Inflammatory macrophage (primary cell): ENCODE data around the gene NOP9.
"Not testable (repeated sequence)": the region's sequence is repeated elsewhere in the genome, so short reads cannot be mapped to it uniquely, and the experiment has no call there.

Experiments
- DNase-seq, 2 donors: peaks; one replicate each; pipeline ENCODE4 v3.0.0-alpha.2; 2020 to 2022

The NOP9 gene

DNA sequence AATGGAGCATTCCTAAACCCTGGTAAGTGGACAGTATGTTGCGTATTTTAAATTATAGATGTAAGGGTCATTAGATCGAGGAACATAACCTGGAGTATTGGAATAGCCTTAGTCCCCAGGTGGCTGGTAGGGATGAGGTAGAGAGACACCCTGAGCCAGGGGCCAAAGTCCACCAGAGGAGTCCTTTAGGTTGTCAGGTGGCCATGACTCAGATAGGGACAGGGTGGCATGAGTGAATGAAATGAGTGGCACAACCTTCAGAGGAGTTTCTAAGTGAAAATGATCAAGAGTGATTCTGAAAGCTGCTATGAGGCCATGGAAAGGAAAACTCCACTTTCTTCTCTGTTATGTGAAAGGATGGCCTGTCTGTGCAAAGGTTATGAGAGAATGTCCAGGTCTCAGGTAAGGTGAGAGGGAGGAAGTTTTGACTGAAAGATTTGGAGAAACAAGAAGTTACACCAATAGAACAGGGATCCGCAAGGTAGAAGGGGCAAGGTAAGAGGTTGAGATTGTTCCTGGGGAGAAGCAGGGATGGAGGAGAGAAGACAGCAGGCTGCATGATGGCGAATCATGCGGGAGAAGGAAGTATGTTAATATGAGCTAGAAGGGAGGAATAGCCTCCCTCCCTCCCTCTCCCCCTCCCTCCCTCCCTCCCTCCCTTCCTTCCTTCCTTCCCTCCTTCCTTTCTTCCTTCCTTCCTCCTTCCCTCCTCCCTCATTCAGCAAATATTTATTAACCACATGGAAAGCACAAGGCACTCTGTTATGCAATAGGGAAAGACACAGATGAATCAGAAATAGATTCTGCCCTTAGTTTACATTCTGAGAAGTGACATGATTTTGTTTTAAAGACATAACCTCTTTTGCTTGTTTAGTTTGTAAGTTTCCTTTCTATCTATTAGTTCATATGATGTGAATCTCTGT is 54.2 kb downstream of the NOP9 start:
- DNase-seq, result peak in 1 of 2 donors; percentile 29

DNA sequence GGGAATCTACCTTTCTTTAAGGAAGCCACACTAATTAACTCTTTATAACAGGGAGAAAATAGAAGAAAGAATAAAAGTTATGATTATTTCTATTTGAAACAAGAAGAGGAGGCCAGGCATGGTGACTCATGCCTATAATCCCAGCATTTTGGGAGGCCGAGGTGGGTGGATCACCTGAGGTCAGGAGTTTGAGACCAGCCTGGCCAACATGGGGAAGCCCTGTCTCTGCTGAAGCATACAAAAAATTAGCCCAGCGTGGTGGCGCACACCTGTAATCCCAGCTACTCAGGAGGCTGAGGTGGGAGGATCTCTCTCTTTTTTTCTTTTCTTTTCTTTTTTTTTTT is 54.8 kb downstream of the NOP9 start:
- not testable (repeated sequence) for DNase-seq

- DNase-seq, result peak in 1 of 2 donors; percentile 35
These were observed 55.4 kb downstream of the NOP9 start for GRCh38 chr14:24355009-24355408.

- DNase-seq, result no peak
These were observed 56.6 kb downstream of the NOP9 start for GRCh38 chr14:24356208-24356607.
